ENCODE results near the gene IGSF3. TPM values are rescaled to one million over a fixed set of nuclear protein-coding genes. Genes with fewer than 3 reads are reported as not detected.

Gene IGSF3
- total and polyA plus RNA-seq, 2 donors (not counting 1 experiment from before 2014, with no cell fraction given), result under 0.01 to 0.02 TPM

DNA sequence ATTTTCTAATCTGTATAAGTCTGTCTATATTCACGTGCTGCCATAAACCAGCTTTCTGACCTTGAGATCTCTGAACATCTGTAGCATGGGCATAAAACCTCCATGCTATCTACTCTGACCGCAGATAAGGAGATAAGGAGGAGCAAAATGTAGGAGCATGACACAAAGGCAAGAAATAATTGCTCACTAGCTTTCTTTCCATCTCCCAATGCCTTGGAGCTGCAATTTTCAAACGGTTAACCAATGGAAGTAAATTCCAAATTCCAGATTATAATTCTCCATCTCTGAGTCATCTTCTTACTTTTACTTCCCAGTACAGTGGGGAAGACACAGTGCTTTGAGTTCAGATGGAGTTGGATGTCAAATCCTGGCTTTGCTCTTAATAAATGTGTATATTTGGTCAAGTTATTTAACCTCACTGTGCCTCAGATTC lies 138.3 kb downstream of the IGSF3 start:
- H4K20me1 ChIP-seq (ENCODE audit: control insufficient read depth, extremely low read depth, insufficient read depth, low read length), result no peaks in the 10 kb centered on the region
- no peaks in the 10 kb centered on the region for H3K36me3 ChIP-seq (ENCODE audit: control insufficient read depth, insufficient read depth, low read length)
- H3K9ac ChIP-seq (ENCODE audit: insufficient read depth, low read length), result no peak overlapping the region
- DNase-seq (ENCODE audit: low read depth in 2 of 2), result peak in 1 of 2 donors; percentile 77
- H3K4me1 ChIP-seq (ENCODE audit: control insufficient read depth, extremely low read depth, insufficient read depth, low read length), result no peaks in the 10 kb centered on the region
- H2AFZ ChIP-seq (ENCODE audit: low read length), result no peak overlapping the region
- no peaks in the 10 kb centered on the region for H3K27me3 ChIP-seq (ENCODE audit: control insufficient read depth, insufficient read depth, low read length)
- no peak for TF ChIP-seq EZH2 (IDR thresholded peaks at IDR 0.05; ENCODE audit: low read length, missing control alignments)
- TF ChIP-seq, protein P1, sequence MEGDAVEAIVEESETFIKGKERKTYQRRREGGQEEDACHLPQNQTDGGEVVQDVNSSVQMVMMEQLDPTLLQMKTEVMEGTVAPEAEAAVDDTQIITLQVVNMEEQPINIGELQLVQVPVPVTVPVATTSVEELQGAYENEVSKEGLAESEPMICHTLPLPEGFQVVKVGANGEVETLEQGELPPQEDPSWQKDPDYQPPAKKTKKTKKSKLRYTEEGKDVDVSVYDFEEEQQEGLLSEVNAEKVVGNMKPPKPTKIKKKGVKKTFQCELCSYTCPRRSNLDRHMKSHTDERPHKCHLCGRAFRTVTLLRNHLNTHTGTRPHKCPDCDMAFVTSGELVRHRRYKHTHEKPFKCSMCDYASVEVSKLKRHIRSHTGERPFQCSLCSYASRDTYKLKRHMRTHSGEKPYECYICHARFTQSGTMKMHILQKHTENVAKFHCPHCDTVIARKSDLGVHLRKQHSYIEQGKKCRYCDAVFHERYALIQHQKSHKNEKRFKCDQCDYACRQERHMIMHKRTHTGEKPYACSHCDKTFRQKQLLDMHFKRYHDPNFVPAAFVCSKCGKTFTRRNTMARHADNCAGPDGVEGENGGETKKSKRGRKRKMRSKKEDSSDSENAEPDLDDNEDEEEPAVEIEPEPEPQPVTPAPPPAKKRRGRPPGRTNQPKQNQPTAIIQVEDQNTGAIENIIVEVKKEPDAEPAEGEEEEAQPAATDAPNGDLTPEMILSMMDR (conservative IDR thresholded peaks at IDR 0.05 in 1 of 2, IDR thresholded peaks at IDR 0.05 in 1 of 2; ENCODE audit: low read depth in 1 of 2, low read length in 2 of 2), result no peak
- no peaks in the 10 kb centered on the region for H3K9me3 ChIP-seq (ENCODE audit: control insufficient read depth, insufficient read depth, low read depth, low read length)
- no peak overlapping the region for H3K27ac ChIP-seq (ENCODE audit: insufficient read depth, low read length)
- no peaks in the 10 kb centered on the region for H3K79me2 ChIP-seq (ENCODE audit: control insufficient read depth, insufficient read depth, low read length)
- no peak overlapping the region for H3K4me3 ChIP-seq (replicated peaks in 1 of 4; ENCODE audit: control extremely low read depth in 1 of 4, insufficient read depth in 1 of 4, low read depth in 3 of 4, low read length in 4 of 4)
- no peak overlapping the region for H3K4me2 ChIP-seq (ENCODE audit: extremely low read depth, insufficient read depth, low read length)

DNA sequence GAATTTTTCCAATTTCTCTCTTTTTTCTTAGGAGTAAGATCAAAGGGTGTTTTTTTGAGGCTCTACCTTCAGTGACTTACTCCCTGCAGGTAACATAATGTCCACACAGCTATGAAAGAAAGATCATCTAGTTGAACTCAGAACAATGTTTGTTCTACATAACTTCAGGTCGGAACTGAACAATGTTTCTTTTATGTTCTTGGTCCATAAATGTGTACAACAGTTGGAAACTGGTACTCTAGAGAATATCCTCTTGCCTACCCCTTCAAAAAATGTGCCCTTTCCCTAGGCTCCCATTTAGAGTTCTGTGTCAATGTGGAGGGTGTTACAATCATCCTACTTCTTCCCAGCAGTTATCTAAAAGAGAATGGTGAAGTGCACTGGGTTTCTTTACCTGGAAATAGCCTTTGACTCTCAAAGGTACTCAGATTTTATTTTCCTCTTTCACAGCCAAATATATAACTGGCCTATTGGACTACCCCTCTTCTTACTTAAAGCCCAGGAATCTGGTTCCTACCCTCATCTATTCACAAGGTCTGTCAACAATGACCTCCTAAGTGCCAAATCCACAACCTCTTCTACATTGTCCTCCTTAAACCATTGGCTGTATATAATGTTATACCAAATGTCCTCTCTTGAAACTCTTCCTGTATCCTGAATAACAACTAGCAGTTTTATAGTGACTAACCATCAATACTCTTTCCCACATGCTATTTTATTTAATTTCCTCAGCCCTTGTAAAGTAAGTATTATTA lies 139.0 kb downstream of the IGSF3 start:
- Histone ChIP-seq H4K20me1 (ENCODE audit: control insufficient read depth, extremely low read depth, insufficient read depth, low read length) (no peaks in the 10 kb centered on the region), H3K4me2 (ENCODE audit: extremely low read depth, insufficient read depth, low read length) (no peak overlapping the region), H3K9ac (ENCODE audit: insufficient read depth, low read length) (no peak overlapping the region), H3K27me3 (ENCODE audit: control insufficient read depth, insufficient read depth, low read length) (no peaks in the 10 kb centered on the region), H3K27ac (ENCODE audit: insufficient read depth, low read length) (no peak overlapping the region), H3K9me3 (ENCODE audit: control insufficient read depth, insufficient read depth, low read depth, low read length) (no peaks in the 10 kb centered on the region), H3K4me3 (replicated peaks in 1 of 4; ENCODE audit: control extremely low read depth in 1 of 4, insufficient read depth in 1 of 4, low read depth in 3 of 4, low read length in 4 of 4) (no peak overlapping the region), H3K36me3 (ENCODE audit: control insufficient read depth, insufficient read depth, low read length) (no peaks in the 10 kb centered on the region), H2AFZ (ENCODE audit: low read length) (no peak overlapping the region), H3K79me2 (ENCODE audit: control insufficient read depth, insufficient read depth, low read length) (no peaks in the 10 kb centered on the region), H3K4me1 (ENCODE audit: control insufficient read depth, extremely low read depth, insufficient read depth, low read length) (no peaks in the 10 kb centered on the region)
- TF ChIP-seq, protein P1 (conservative IDR thresholded peaks at IDR 0.05 in 1 of 2, IDR thresholded peaks at IDR 0.05 in 1 of 2; ENCODE audit: low read depth in 1 of 2, low read length in 2 of 2), result no peak
- no peak for TF ChIP-seq EZH2 (IDR thresholded peaks at IDR 0.05; ENCODE audit: low read length, missing control alignments)
- no peak for DNase-seq (ENCODE audit: low read depth in 2 of 2)

DNA sequence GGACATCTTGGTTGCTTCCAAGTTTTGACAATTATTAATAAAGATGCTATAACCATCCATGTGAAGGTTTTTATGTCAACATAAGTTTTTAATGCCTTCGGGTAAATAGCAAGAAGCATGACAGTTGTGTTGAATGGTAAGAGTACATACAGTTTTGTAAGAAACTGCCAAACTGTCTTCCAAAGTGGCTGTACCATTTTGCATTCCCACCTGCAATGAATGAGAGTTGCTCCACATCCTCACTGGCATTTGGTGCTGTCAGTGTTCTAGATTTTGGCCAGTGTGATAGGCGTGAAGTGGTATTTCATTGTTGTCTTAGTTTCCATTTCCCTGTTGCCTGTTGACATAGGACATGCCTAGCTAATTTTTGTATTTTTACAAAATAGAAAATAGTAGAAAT lies 142.1 kb downstream of the IGSF3 start:
- TF ChIP-seq, protein P1 (conservative IDR thresholded peaks at IDR 0.05 in 1 of 2, IDR thresholded peaks at IDR 0.05 in 1 of 2; ENCODE audit: low read depth in 1 of 2, low read length in 2 of 2), result no peak
- no peak for TF ChIP-seq EZH2 (IDR thresholded peaks at IDR 0.05; ENCODE audit: low read length, missing control alignments)
- H3K79me2 ChIP-seq (ENCODE audit: control insufficient read depth, insufficient read depth, low read length), result no peaks in the 10 kb centered on the region
- no peak overlapping the region for H3K9ac ChIP-seq (ENCODE audit: insufficient read depth, low read length)
- H3K4me3 ChIP-seq (replicated peaks in 1 of 4; ENCODE audit: control extremely low read depth in 1 of 4, insufficient read depth in 1 of 4, low read depth in 3 of 4, low read length in 4 of 4), result no peak overlapping the region
- no peak overlapping the region for H2AFZ ChIP-seq (ENCODE audit: low read length)
- no peak overlapping the region for H3K4me2 ChIP-seq (ENCODE audit: extremely low read depth, insufficient read depth, low read length)
- H3K4me1 ChIP-seq (ENCODE audit: control insufficient read depth, extremely low read depth, insufficient read depth, low read length), result no peaks in the 10 kb centered on the region
- H3K36me3 ChIP-seq (ENCODE audit: control insufficient read depth, insufficient read depth, low read length), result no peaks in the 10 kb centered on the region
- H3K9me3 ChIP-seq (ENCODE audit: control insufficient read depth, insufficient read depth, low read depth, low read length), result no peaks in the 10 kb centered on the region
- DNase-seq (ENCODE audit: low read depth in 2 of 2), result no peak
- no peak overlapping the region for H3K27ac ChIP-seq (ENCODE audit: insufficient read depth, low read length)
- H3K27me3 ChIP-seq (ENCODE audit: control insufficient read depth, insufficient read depth, low read length), result no peaks in the 10 kb centered on the region
- no peaks in the 10 kb centered on the region for H4K20me1 ChIP-seq (ENCODE audit: control insufficient read depth, extremely low read depth, insufficient read depth, low read length)

Other genes with a start within 250 kb of the IGSF3 start
- 5.6 and 8.4 TPM in 2 replicates for gene CD58, start 96.7 kb downstream of the IGSF3 start, total RNA-seq
- gene CD58, start 96.7 kb downstream of the IGSF3 start, polyA plus RNA-seq, result 10.0 and 16.3 TPM in 2 replicates
- gene CD2, start 86.7 kb upstream of the IGSF3 start, total RNA-seq, result not detected in 2 replicates
- gene CD2, start 86.7 kb upstream of the IGSF3 start, polyA plus RNA-seq, result not detected in 2 replicates
- 1.2 and 15.4 TPM in 2 replicates for gene PTGFRN, start 242.2 kb upstream of the IGSF3 start, total RNA-seq
- gene PTGFRN, start 242.2 kb upstream of the IGSF3 start, polyA plus RNA-seq, result 0.72 and 7.5 TPM in 2 replicates